K562 (cell line): ENCODE data around the gene TBC1D12. TPM values are rescaled to one million over a fixed set of nuclear protein-coding genes. Genes with fewer than 3 reads are reported as not detected.

Source experiments
- ARID2 ChIP-seq: fragments of 450-650 bp; IDR thresholded peaks from 2 replicates; pipeline ENCODE4 v1.6.1; 2017; ENCODE audit warnings: antibody characterized with exemption, mild to moderate bottlenecking
- CBX8 ChIP-seq: fragments of 200-600 bp; sonication (generic); IDR thresholded peaks from 2 replicates; pipeline ENCODE4 v1.6.1; 2012; ENCODE audit warnings: borderline replicate concordance, mixed run types, low read depth, mild to moderate bottlenecking, moderate library complexity, mixed read lengths, low read length, control low read depth, inconsistent platforms; ENCODE audit not compliant: poor library complexity, severe bottlenecking; ENCODE audit errors: extremely low read depth
- HDAC1 ChIP-seq, 2 experiments: fragments of 450-650 bp; IDR thresholded peaks; 2 replicates each; pipeline ENCODE4 v1.6.1; 2016 to 2017; ENCODE audit warnings: inconsistent platforms in 1 of 2, mild to moderate bottlenecking in 1 of 2, moderate library complexity in 1 of 2
- MCM5 ChIP-seq: fragments of 450-650 bp; IDR thresholded peaks from 2 replicates; pipeline ENCODE4 v1.6.1; 2016; ENCODE audit warnings: low read depth
- MEIS2 ChIP-seq: fragments of 450-650 bp; IDR thresholded peaks from 2 replicates; pipeline ENCODE4 v1.6.1; 2014; ENCODE audit warnings: mild to moderate bottlenecking; ENCODE audit not compliant: partially characterized antibody
- NR1H2 ChIP-seq: sonication (generic); formaldehyde crosslinking; IDR thresholded peaks from 2 replicates; pipeline ENCODE4 v1.4.0; 2020; ENCODE audit warnings: mild to moderate bottlenecking, missing genetic modification reagents
- TCFL5 ChIP-seq: fragments of 250-450 bp; sonication (Bioruptor Pico); conservative IDR thresholded peaks from 2 replicates; pipeline ENCODE4 v1.6.1; 2021; ENCODE audit warnings: mild to moderate bottlenecking, moderate library complexity, matching md5 sums
- ZFP30 ChIP-seq: fragments of 250-450 bp; sonication (Bioruptor Pico); IDR thresholded peaks from 2 replicates; pipeline ENCODE4 v1.8.0; 2022; ENCODE audit warnings: moderate library complexity, mild to moderate bottlenecking, inconsistent platforms, borderline replicate concordance
- ZKSCAN1 ChIP-seq: fragments of 150-350 bp; IDR thresholded peaks from 2 replicates; pipeline ENCODE4 v1.6.1; 2016; ENCODE audit warnings: low read depth, low read length
- ZNF146 ChIP-seq: IDR thresholded peaks from one replicate; pipeline ENCODE4 v1.6.1; 2018; ENCODE audit warnings: missing compliant biosample characterization; ENCODE audit not compliant: unreplicated experiment
- ZNF282 ChIP-seq: sonication (generic); formaldehyde crosslinking; IDR thresholded peaks from 2 replicates; pipeline ENCODE4 v1.8.1; 2023; ENCODE audit warnings: missing genetic modification reagents
- ZNF57 ChIP-seq: fragments of 450-650 bp; formaldehyde crosslinking; IDR thresholded peaks from 2 replicates; pipeline ENCODE4 v1.4.0; 2020; ENCODE audit warnings: mild to moderate bottlenecking, moderate library complexity
- ZNF76 ChIP-seq: fragments of 250-450 bp; sonication (Bioruptor Pico); IDR thresholded peaks from 2 replicates; pipeline ENCODE4 v1.4.0; 2020; ENCODE audit warnings: mild to moderate bottlenecking, moderate library complexity, borderline replicate concordance
- polyA plus RNA-seq, 8 experiments: library from polyadenylated mRNA; depleted of rRNA in 4 of 8; stranded (reverse) in 5 of 8; unstranded in 3 of 8; fragments of >200 nt; fragmentation: Nextera tagmentation in 2 of 8; fragmentation: Illumina TruSeq in 1 of 8; extraction: Ambion mirVana in 2 of 8; extraction: Trizol in 1 of 8; gene quantifications; 2 replicates each; pipeline versions ENCODE4 v1.2.1 to v1.2.3, GENCODE V29; 2011 to 2014; ENCODE audit warnings: inconsistent platforms in 1 of 8, missing spikeins in 1 of 8
- total RNA-seq, 7 experiments: library from RNA; depleted of rRNA in 6 of 7; stranded (reverse); fragments of >200 nt in 6 of 7; fragmentation: Illumina TruSeq in 2 of 7; extraction: Trizol in 2 of 7; gene quantifications; 2 replicates each; pipeline versions ENCODE4 v1.2.1 to v1.2.3, GENCODE V29; 2011 to 2021; ENCODE audit warnings: low replicate concordance in 1 of 7
- TF ChIP-seq, protein P1 (sequence below): fragments of 450-650 bp; IDR thresholded peaks from one replicate; pipeline ENCODE4 v1.6.1; 2018; ENCODE audit warnings: mild to moderate bottlenecking, moderate library complexity; ENCODE audit not compliant: partially characterized antibody
- TF ChIP-seq, protein P2 (sequence below), 2 experiments: fragments of 450-650 bp; IDR thresholded peaks; 2 replicates each; pipeline ENCODE4 v1.6.1; 2018; ENCODE audit warnings: mild to moderate bottlenecking in 2 of 2, low read depth in 1 of 2; ENCODE audit not compliant: partially characterized antibody in 2 of 2
- TF ChIP-seq, protein P3 (sequence below), 2 experiments: fragments of 150-350 bp in 1 of 2; IDR thresholded peaks; 2 replicates each; pipeline ENCODE4 v1.6.1; 2012 to 2016; ENCODE audit warnings: low read depth in 2 of 2, low read length in 2 of 2, mild to moderate bottlenecking in 1 of 2, moderate library complexity in 1 of 2
- TF ChIP-seq, protein P4 (sequence below): sonication (generic); formaldehyde crosslinking; IDR thresholded peaks from 2 replicates; pipeline ENCODE4 v1.8.0; 2022; ENCODE audit warnings: mild to moderate bottlenecking, missing genetic modification reagents

Gene TBC1D12
- total and polyA plus RNA-seq, 9 of the 15 experiments (the other 6 are each of a cell fraction or from before 2014, with no cell fraction given): 2.1 to 6.7 (median 3.9) TPM

DNA sequence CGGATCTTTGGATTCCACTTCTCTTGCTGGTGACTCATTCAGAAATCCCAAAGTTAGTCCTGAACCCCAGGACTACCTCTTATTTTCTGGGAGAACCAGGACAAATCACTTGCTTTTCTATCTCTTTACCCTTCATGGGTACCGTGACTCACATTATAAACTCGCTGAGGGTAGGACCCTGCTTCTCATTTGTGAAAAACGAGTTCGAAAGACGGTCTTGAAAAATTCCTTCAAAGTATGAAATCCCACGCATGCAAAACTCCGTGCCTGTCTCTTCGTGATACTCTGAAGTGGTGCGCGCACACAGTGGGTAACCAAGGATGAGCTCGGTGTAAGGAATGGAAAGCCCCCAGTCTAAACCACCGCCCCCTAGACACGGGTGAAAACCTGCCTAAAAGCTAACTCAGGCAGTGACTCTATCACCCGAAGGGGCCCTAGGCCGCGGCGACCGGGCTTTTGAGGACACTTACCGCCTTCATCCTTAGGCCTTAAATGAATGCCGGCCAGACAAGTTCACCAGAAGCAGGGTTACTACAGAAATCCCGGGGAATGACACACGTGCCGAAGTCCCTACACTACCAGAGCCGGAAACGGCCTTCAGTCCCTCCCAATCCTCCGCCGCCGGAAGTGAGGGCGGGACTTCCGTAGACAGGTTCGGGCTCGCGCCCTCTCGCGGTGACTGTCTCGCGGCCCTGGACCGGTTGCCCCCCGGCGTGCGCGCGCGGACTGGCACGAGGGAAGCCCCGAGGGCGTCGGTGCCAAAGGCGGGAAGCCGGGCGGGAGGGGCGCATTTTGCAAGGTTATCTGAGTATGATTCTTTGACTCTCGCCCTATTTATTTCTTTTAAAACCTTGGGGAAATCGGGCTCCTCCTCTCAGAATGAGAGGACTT, 39.7 kb upstream of the TBC1D12 start, which contains the start of gene NOC3L (continued):
- TF ChIP-seq HDAC1 (IDR thresholded peaks at IDR 0.05) (peak in 1 of 2 experiments; percentile 92; a peak in 2 of 4 replicates), ZFP30 (CRISPR knock-in tag) (no peak), NR1H2 (CRISPR knock-in tag) (no peak), ZNF76 (CRISPR knock-in tag) (no peak), ZKSCAN1 (no peak), ZNF146 (no peak), ZNF57 (CRISPR knock-in tag) (no peak), ZNF282 (CRISPR knock-in tag) (no peak), CBX8 (no peak), TCFL5 (CRISPR knock-in tag) (no peak), MCM5 (no peak), ARID2 (no peak), MEIS2 (no peak)
- TF ChIP-seq, protein P1, sequence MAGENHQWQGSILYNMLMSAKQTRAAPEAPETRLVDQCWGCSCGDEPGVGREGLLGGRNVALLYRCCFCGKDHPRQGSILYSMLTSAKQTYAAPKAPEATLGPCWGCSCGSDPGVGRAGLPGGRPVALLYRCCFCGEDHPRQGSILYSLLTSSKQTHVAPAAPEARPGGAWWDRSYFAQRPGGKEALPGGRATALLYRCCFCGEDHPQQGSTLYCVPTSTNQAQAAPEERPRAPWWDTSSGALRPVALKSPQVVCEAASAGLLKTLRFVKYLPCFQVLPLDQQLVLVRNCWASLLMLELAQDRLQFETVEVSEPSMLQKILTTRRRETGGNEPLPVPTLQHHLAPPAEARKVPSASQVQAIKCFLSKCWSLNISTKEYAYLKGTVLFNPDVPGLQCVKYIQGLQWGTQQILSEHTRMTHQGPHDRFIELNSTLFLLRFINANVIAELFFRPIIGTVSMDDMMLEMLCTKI: no peak
- TF ChIP-seq, protein P2, sequence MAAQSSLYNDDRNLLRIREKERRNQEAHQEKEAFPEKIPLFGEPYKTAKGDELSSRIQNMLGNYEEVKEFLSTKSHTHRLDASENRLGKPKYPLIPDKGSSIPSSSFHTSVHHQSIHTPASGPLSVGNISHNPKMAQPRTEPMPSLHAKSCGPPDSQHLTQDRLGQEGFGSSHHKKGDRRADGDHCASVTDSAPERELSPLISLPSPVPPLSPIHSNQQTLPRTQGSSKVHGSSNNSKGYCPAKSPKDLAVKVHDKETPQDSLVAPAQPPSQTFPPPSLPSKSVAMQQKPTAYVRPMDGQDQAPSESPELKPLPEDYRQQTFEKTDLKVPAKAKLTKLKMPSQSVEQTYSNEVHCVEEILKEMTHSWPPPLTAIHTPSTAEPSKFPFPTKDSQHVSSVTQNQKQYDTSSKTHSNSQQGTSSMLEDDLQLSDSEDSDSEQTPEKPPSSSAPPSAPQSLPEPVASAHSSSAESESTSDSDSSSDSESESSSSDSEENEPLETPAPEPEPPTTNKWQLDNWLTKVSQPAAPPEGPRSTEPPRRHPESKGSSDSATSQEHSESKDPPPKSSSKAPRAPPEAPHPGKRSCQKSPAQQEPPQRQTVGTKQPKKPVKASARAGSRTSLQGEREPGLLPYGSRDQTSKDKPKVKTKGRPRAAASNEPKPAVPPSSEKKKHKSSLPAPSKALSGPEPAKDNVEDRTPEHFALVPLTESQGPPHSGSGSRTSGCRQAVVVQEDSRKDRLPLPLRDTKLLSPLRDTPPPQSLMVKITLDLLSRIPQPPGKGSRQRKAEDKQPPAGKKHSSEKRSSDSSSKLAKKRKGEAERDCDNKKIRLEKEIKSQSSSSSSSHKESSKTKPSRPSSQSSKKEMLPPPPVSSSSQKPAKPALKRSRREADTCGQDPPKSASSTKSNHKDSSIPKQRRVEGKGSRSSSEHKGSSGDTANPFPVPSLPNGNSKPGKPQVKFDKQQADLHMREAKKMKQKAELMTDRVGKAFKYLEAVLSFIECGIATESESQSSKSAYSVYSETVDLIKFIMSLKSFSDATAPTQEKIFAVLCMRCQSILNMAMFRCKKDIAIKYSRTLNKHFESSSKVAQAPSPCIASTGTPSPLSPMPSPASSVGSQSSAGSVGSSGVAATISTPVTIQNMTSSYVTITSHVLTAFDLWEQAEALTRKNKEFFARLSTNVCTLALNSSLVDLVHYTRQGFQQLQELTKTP (IDR thresholded peaks at IDR 0.05; ENCODE audit: low read depth in 1 of 2, partially characterized antibody in 2 of 2): no peak
- TF ChIP-seq, protein P3, sequence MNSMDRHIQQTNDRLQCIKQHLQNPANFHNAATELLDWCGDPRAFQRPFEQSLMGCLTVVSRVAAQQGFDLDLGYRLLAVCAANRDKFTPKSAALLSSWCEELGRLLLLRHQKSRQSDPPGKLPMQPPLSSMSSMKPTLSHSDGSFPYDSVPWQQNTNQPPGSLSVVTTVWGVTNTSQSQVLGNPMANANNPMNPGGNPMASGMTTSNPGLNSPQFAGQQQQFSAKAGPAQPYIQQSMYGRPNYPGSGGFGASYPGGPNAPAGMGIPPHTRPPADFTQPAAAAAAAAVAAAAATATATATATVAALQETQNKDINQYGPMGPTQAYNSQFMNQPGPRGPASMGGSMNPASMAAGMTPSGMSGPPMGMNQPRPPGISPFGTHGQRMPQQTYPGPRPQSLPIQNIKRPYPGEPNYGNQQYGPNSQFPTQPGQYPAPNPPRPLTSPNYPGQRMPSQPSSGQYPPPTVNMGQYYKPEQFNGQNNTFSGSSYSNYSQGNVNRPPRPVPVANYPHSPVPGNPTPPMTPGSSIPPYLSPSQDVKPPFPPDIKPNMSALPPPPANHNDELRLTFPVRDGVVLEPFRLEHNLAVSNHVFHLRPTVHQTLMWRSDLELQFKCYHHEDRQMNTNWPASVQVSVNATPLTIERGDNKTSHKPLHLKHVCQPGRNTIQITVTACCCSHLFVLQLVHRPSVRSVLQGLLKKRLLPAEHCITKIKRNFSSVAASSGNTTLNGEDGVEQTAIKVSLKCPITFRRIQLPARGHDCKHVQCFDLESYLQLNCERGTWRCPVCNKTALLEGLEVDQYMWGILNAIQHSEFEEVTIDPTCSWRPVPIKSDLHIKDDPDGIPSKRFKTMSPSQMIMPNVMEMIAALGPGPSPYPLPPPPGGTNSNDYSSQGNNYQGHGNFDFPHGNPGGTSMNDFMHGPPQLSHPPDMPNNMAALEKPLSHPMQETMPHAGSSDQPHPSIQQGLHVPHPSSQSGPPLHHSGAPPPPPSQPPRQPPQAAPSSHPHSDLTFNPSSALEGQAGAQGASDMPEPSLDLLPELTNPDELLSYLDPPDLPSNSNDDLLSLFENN (IDR thresholded peaks at IDR 0.05; ENCODE audit: low read depth in 2 of 2, low read length in 2 of 2): 0 out of 4 replicates have a peak, but pooled peaks of 1 of the 2 experiments have one; percentile 25
- TF ChIP-seq, protein P4, sequence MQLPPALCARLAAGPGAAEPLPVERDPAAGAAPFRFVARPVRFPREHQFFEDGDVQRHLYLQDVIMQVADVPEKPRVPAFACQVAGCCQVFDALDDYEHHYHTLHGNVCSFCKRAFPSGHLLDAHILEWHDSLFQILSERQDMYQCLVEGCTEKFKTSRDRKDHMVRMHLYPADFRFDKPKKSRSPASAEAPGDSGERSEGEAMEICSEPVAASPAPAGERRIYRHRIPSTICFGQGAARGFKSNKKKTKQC (CRISPR knock-in tag): peak; percentile 91; the same call in 1 of the 2 replicates
